Sigmoid colon (tissue), 7 donors: ENCODE measurements around the gene CTAG2. TPM values are rescaled to one million over a fixed set of nuclear protein-coding genes. Genes with fewer than 3 reads are reported as not detected.

Experiments
- DNase-seq: peaks from one replicate; pipeline ENCODE4 v3.0.0-alpha.2; 2019
- H3K27ac ChIP-seq, 4 donors: fragments of 200-600 bp; sonication (generic); one replicate each; pipeline ENCODE4 v1.5.1; 2016 to 2019; ENCODE audit warnings: mild to moderate bottlenecking in 1 of 4
- H3K27me3 ChIP-seq, 3 donors: fragments of 200-600 bp; sonication (generic); one replicate each; pipeline ENCODE4 v1.5.1; 2019; ENCODE audit warnings: mild to moderate bottlenecking in 1 of 3
- H3K36me3 ChIP-seq, 4 donors: fragments of 200-600 bp; sonication (generic); one replicate each; pipeline ENCODE4 v1.5.1; 2016 to 2019
- H3K4me1 ChIP-seq, 4 donors: fragments of 200-600 bp; sonication (generic); one replicate each; pipeline ENCODE4 v1.5.1; 2017 to 2019
- H3K4me3 ChIP-seq, 4 donors: fragments of 200-600 bp; sonication (generic); one replicate each; pipeline ENCODE4 v1.5.1; 2017 to 2019; ENCODE audit warnings: mild to moderate bottlenecking in 2 of 4, moderate library complexity in 1 of 4
- H3K9me3 ChIP-seq, 4 donors: fragments of 200-600 bp in 3 of 4; sonication (generic) in 3 of 4; one replicate each; pipeline versions ENCODE4 v1.5.1 to v1.6.1; 2013 to 2019
- EP300 ChIP-seq, 4 donors: sonication (generic); formaldehyde crosslinking; IDR thresholded peaks; one replicate each; pipeline ENCODE4 v1.6.1; 2017; ENCODE audit warnings: antibody characterized with exemption in 4 of 4
- POLR2A ChIP-seq, 2 donors: fragments of 450-650 bp; IDR thresholded peaks; one replicate each; pipeline ENCODE4 v1.6.1; 2016; ENCODE audit warnings: antibody characterized with exemption in 2 of 2, mild to moderate bottlenecking in 2 of 2, moderate library complexity in 2 of 2
- POLR2AphosphoS5 ChIP-seq, 4 donors: sonication (generic); formaldehyde crosslinking; IDR thresholded peaks; one replicate each; pipeline ENCODE4 v1.6.1; 2017; ENCODE audit warnings: antibody characterized with exemption in 4 of 4
- WGBS, 2 donors: extraction: QIAGEN DNeasy Blood & Tissue Kit; methylation state at CpG; one replicate each; pipeline ENCODE4 v1.1.7; 2013; 5-methylcytosine and 5-hydroxymethylcytosine counted together
- intact Hi-C: fragments of 100-400 bp; cut with DNase I; formaldehyde crosslinking; loops from one replicate; pipeline ENCODE4 v1.15.1; 2023
- polyA plus RNA-seq, 3 donors: library from polyadenylated mRNA; stranded (reverse); fragments of 200-250 nt; gene quantifications; one replicate each; pipeline ENCODE4 v1.2.3, GENCODE V29; 2013
- total RNA-seq, 4 donors: library from RNA; depleted of rRNA; stranded (reverse); fragments of >200 nt; gene quantifications; one replicate each; pipeline ENCODE4 v1.1.0, GENCODE V29; 2016
- TF ChIP-seq, protein P1 (sequence below), 4 experiments: fragments of 450-650 bp in 3 of 4; fragments of 200-600 bp in 1 of 4; IDR thresholded peaks; one replicate each; pipeline ENCODE4 v1.5.1; 2016 to 2019; ENCODE audit warnings: antibody characterized with exemption in 4 of 4, mild to moderate bottlenecking in 3 of 4, moderate library complexity in 2 of 4
- donor health status: healthy with polysubstance abuse.
- donor health status: Bipolar disorder and iron deficiency.
- donor health status: healthy.

CTAG2 gene
- total and polyA plus RNA-seq, 7 donors: 3.0 TPM; not detected in 6

DNA sequence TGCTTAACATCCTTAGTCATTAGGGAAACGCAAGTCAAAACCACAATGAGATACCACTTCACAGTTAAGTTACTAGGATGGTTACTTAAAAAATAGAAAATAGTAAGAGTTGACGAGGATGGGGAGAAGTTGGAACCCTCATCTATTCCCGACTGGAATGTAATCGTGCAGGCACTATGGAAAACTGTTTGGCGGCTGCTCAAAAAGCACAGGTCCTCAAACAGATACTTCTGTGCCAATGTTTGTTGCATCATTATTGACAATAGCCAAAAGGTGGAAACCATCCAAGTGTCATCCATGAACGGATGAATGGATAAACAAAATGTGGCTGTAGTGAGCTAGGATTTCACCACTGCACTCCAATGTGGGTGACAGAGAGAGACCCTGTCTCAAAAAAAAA, 46.0 kb downstream of the CTAG2 start:
- no peak overlapping the region for H3K4me3 ChIP-seq
- 53 to 70% methylated on average over 6 of the region's 6 CpGs for WGBS, 2 donors
- no peak overlapping the region for H3K27ac ChIP-seq
- no peaks in the 10 kb centered on the region for H3K4me1 ChIP-seq
- no peaks in the 10 kb centered on the region for H3K36me3 ChIP-seq
- intact Hi-C loops: no loop called here
- no peaks in the 10 kb centered on the region for H3K9me3 ChIP-seq
- no peak for TF ChIP-seq POLR2A (IDR thresholded peaks at IDR 0.05)
- no peak for TF ChIP-seq EP300 (IDR thresholded peaks at IDR 0.05)
- no peak for TF ChIP-seq POLR2AphosphoS5 (IDR thresholded peaks at IDR 0.05)
- TF ChIP-seq, protein P1, sequence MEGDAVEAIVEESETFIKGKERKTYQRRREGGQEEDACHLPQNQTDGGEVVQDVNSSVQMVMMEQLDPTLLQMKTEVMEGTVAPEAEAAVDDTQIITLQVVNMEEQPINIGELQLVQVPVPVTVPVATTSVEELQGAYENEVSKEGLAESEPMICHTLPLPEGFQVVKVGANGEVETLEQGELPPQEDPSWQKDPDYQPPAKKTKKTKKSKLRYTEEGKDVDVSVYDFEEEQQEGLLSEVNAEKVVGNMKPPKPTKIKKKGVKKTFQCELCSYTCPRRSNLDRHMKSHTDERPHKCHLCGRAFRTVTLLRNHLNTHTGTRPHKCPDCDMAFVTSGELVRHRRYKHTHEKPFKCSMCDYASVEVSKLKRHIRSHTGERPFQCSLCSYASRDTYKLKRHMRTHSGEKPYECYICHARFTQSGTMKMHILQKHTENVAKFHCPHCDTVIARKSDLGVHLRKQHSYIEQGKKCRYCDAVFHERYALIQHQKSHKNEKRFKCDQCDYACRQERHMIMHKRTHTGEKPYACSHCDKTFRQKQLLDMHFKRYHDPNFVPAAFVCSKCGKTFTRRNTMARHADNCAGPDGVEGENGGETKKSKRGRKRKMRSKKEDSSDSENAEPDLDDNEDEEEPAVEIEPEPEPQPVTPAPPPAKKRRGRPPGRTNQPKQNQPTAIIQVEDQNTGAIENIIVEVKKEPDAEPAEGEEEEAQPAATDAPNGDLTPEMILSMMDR (IDR thresholded peaks at IDR 0.05): no peak
- H3K27me3 ChIP-seq: peaks cover 0 to 3% (median 0%) of the 10 kb centered on the region in 3 donors
- no peak for DNase-seq

DNA sequence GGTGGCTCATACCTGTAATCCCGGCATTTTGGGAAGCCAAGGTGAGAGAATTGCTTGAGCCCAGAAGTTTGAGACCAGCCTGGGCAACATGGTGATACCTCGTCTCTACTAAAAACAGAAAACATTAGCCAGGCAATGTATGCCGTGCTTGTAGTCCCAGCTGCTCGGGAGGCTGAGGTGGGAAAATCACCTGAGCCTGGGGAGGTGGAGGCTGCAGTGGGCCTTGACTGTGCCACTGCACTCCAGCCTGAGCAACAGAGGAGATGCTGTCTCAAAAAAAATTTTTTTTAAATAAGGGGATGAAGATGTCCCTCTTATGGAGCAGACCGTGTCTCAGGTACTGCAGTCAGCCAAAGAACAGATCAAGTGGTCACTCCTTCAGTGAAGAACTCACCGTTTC, 47.8 kb downstream of the CTAG2 start:
- TF ChIP-seq EP300 (IDR thresholded peaks at IDR 0.05): no peak
- no peak for TF ChIP-seq POLR2A (IDR thresholded peaks at IDR 0.05)
- TF ChIP-seq POLR2AphosphoS5 (IDR thresholded peaks at IDR 0.05): no peak
- TF ChIP-seq, protein P1 (IDR thresholded peaks at IDR 0.05): no peak
- DNase-seq: no peak
- 85 to 86% methylated on average over 6 of the region's 6 CpGs for WGBS, 2 donors
- no peaks in the 10 kb centered on the region for H3K36me3 ChIP-seq
- intact Hi-C loops: no loop called here
- no peak overlapping the region for H3K4me3 ChIP-seq
- H3K9me3 ChIP-seq: no peaks in the 10 kb centered on the region
- no peak overlapping the region for H3K27ac ChIP-seq
- H3K4me1 ChIP-seq: no peaks in the 10 kb centered on the region
- no peaks in the 10 kb centered on the region for H3K27me3 ChIP-seq

DNA sequence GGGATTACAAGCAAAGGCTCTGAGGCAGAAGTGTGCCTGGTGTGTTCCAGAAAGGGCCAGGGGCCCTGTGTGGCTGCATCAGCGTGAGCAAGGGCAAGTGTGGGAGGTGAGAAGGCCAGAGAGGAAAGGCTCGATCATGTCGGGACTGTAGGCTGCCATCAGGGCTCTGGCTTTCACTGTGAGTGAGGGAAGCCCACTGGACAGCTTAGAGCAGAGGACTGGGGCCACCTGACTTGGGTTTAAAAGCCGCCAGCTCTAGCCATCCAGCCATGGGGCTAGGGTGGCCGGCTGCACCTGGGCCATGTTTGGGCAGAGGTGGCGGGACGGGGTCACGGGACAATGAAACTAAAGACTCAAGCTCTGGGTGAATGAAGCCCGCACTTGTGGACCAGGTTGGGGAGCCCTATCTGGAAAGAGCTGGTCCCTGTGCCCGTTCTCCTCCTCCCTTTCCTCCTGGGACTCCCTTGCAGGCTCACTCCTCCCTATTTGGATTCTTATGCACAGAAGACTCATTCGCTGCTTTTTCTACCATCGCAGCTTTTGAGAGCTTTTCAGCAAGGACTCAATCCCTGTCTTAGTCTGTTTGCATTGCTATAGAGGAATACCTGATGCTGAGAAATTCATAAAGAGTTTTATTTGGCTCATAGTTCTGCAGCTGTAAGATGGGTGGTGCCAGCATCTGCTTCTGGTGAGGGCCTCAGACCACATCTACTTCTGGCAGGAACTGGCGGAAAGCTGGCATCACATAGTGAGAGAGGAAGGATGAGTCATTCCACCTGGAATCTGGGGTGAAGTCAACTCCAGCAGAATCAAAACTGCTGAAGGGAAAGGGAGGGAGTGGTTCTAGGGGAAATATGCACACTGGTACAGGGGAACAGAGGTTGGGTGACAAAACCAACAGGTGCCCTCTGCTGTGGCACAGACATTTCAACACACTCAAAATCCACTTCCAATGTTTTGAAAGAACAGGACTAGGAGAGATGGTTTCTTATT, 49.6 kb downstream of the CTAG2 start:
- Histone ChIP-seq H3K4me3 (no peak overlapping the region), H3K9me3 (no peaks in the 10 kb centered on the region), H3K27me3 (peaks cover 0 to 3% (median 0%) of the 10 kb centered on the region in 3 donors), H3K27ac (peak overlapping the region in 2 of 4 donors; percentile 33 to 35), H3K4me1 (no peaks in the 10 kb centered on the region), H3K36me3 (no peaks in the 10 kb centered on the region)
- intact Hi-C loops: no loop called here
- TF ChIP-seq POLR2AphosphoS5 (IDR thresholded peaks at IDR 0.05) (no peak), POLR2A (IDR thresholded peaks at IDR 0.05) (no peak), EP300 (IDR thresholded peaks at IDR 0.05) (no peak)
- TF ChIP-seq, protein P1 (IDR thresholded peaks at IDR 0.05): no peak
- no peak for DNase-seq
- 82 to 84% methylated on average over 13 of the region's 13 CpGs for WGBS, 2 donors

DNA sequence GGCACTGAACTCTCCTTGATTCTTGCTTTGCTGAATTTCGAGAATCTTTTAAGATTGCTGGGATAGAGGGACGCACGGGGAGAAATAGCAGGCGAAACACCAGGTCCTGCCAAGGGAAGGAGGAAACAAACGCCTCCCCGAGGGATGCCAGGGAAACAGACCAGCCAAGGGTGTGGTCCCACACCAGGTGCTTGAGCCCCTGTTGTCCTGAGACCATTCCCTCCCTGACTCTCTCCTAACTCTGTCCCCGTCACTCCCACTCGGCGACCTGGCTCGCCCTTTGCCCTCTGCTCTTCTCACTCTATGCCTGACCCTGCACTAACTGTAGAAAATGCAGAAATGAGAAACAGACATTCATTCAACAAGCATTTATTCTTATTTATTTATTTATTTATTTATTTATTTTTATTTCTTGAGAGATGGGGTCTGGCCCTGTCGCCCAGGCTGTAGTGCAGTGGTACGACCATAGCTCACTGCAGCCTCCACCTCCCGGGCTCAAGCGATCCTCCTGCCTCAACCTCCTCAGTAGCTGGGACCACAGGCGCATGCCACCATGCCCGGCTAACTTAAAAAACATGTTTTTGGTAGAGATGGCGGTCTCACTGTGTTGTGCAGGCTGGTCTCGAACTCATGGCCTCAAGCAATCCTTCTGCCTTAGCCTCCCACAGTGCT, 50.5 kb downstream of the CTAG2 start:
- H3K36me3 ChIP-seq: no peaks in the 10 kb centered on the region
- H3K9me3 ChIP-seq: no peaks in the 10 kb centered on the region
- H3K27ac ChIP-seq: no peak overlapping the region
- H3K4me1 ChIP-seq: no peaks in the 10 kb centered on the region
- no peak overlapping the region for H3K4me3 ChIP-seq
- no peak for DNase-seq
- H3K27me3 ChIP-seq: peaks cover 0 to 3% (median 0%) of the 10 kb centered on the region in 3 donors
- 73 to 88% methylated on average over 18 of the region's 18 CpGs for WGBS, 2 donors
- TF ChIP-seq POLR2A (IDR thresholded peaks at IDR 0.05): no peak
- TF ChIP-seq POLR2AphosphoS5 (IDR thresholded peaks at IDR 0.05): no peak
- TF ChIP-seq EP300 (IDR thresholded peaks at IDR 0.05): no peak
- TF ChIP-seq, protein P1 (IDR thresholded peaks at IDR 0.05): no peak
- intact Hi-C loops: no loop called here
